HG02973 (cell line): ENCODE measurements around the gene PLAC1.

ENCODE experiments used
- ATAC-seq: cut with Tn5 transposase; IDR thresholded peaks from one replicate; pipeline ENCODE4 v1.9.1; 2021; ENCODE audit warnings: moderate library complexity; ENCODE audit not compliant: unreplicated experiment

PLAC1 gene

DNA sequence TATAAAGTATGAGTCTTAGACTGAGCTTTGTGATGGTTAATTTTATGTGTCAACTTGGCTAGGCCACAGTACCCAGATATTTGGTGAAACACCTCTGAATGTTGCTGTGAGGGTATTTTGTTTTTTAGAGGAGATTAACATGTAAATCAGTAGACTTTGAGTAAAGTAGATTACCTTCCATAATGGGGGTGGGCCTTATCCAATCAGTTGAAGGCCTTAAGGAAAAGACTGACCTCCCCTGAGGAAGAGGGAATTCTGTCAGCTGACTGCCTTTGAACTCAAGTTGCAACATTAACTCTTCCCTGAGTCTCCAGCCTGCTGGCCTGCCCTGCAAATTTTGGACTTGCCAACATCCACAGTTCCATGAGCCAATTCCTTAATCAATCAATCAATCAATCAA, 66.0 kb downstream of the PLAC1 start:
- no peak for ATAC-seq

DNA sequence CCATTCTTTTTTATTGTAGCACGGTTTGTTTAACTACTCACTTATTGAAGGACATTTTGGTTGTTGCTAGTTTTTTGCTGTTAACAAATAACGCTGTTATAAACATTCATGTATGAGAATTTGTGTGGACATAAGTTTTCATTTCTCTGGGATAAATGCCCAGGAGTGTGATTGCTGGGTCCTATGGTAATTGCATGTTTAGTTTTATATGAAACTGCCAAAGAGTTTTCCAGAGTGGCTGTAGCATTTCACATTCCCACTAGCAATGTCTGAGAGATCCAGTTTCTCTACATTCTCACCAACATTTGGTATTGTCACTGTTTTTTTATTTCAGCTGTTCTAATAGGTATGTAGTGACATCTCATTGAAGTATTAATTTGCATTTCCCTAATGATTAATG, 66.8 kb downstream of the PLAC1 start:
- ATAC-seq: no peak

DNA sequence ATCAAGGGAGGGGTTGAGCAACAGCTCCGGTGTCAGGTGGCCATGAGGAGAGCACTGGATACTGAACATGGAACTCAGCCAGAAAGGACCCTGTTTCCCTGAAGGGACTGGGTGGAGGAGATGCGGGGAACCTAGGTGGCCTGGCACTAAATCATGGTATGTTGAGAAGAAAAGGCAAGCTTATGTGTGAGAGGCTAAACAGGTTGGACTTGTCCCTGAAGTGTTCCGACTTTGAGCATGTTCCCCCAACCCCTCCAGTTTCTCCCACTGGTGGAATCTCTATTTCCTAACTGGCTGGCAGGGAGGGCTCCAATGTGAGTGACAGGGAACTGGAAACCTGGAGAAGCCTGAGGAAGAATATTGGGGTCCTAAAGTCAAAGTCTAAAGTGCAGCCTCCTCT, 69.5 kb downstream of the PLAC1 start:
- ATAC-seq: no peak

DNA sequence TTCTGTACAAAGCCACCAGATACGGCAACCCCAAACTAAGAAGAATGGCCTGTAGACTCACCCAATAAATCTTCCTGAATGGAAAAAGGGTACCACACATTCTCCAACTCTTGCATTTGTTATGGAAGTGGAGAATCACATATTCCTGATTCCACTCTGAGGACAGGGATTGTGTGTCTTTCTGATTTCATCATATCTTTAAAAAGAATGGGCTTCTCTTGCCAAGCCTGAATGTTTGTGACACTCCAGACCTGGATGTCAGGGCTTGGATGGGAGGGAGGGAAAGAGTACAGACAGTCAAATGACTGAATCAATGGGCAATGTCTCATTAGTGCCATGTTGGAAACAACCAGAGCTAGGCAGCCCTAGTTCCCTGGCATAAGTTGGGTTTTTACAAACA, 77.4 kb downstream of the PLAC1 start:
- no peak for ATAC-seq

DNA sequence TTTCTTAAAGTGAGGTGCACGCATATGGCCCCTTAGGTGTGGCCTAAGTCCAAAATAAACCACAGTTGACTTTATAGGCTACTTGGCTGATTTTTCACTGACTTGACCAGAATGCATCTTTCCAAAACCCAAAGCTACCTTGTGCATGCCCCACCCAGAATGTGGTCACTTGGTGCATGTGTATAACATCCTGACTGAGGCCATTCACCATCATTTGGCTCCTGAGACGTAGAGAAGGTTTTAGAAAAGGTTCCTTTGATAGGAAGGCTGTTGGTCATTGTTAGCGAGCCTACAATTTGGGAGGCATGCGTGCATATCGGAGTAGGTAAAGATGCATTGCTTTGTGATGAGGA, 84.6 kb downstream of the PLAC1 start:
- no peak for ATAC-seq

- no peak for ATAC-seq
Observed at GRCh38 chrX:134572816-134573682, 85.2 kb downstream of the PLAC1 start.

DNA sequence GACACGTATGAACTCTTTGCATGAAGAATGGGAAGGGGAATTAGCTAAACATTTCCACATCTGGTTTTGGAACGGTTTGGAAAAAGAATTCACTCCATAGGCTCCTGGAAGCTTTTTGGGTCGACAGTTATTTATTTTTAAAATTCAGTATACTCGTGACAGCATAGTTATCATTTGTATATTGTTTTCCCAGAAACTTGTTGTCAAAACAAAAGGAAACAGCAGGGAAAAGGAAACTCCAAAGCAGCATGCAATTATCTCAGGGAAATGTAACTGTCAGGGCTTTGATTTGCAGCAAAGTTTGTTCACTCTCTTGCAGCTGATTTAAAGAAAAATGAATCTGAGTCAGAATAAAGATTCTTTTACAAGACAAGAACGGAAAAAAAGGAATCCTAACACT, 86.5 kb downstream of the PLAC1 start:
- no peak for ATAC-seq

DNA sequence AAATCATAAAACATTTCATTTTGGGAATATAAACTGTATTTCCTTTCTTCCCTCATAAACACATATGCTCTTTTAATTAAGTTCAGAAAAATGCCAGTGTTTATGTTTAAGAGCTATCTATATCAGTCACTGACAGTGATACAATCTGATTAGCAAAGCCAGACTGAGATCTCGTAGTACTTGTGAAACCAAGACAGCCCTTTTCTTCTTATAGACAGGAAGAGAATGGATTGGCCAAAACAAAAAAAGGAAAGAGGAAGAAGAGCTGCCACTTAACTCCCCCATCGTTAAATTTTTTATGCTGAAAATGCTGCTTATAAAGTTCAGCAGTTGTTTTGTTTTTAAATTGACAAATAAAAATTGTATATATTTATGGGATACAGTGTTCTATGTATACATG, 87.4 kb downstream of the PLAC1 start:
- no peak for ATAC-seq

DNA sequence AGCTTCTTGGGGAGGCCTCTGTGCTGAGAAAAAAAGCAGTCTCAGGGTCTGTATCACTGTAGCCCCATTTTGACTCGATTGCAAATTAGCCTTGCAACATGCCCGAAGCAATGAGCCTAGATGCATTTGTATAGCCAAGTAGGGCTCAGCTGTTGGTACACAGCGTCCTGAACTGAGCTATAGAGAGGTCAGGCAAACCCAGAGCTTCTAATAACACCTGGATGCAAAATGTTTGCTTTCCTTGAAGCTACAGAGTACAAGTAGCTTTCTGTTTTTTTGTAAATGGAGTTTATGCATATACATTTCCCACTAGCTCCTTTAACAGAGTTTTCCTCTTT, 87.8 kb downstream of the PLAC1 start:
- no peak for ATAC-seq

DNA sequence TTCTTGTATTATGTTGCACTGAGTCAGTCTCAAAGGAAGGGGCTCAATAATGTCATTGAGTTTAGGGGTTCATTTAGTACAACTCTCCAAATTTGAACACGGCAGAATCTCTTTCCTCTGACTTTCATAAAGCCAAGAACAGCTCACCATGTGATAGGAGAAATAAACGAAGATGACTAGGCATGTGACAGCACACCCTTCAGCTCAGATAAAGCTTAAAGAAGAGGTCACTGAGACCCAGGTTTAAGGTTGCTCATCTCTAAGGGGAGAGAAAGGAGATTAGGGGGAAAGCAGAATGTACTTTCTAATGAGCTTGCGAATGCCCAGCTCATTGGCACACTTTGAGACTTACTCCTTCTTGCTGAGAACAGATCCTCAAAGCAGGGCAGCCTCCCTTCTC, 89.0 kb downstream of the PLAC1 start:
- ATAC-seq: no peak

GRCh38 chrX:134568285-134569016, 89.8 kb downstream of the PLAC1 start:
- no peak for ATAC-seq

GRCh38 chrX:134566506-134566905, 91.8 kb downstream of the PLAC1 start:
- ATAC-seq: no peak

DNA sequence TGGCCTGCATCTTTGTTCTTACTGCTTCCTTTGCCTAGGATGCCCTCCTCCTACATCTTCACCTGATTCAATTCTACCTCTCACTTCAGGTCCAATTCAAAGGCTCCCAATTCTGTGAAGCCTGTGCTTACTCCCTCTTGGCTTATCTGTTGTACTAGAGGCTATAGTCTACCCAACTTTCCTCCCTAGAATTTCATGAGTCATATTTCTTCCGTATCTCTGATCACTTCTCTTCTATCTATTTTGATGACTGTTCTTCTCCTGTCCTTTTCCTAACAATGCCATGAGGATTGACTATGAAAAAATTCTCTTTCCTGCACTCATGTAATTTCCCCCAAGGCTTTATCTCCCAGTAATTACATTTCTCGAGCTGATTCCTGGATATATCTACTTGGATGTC, 96.3 kb downstream of the PLAC1 start:
- ATAC-seq: no peak

GRCh38 chrX:134558133-134558532, 100.1 kb downstream of the PLAC1 start:
- ATAC-seq: no peak

DNA sequence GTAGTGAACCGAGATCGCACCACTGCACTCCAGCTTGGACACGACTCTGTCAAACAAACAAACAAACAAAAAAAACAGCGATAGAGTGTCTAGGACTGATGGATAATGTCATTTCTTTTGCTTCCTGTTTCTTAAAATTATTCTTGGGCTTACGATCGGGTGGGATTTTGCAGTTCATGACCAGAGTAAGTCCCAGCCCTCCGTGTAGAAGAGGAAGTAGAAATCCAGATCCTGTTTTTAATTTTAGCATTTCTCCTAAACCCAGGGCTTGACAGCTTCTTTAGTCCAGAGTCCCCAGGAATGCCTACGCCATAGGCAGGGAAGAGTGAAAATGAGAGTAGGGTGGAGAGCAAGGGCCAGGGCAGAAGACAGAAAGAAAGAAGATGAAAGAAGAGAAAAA, 104.0 kb downstream of the PLAC1 start:
- no peak for ATAC-seq

DNA sequence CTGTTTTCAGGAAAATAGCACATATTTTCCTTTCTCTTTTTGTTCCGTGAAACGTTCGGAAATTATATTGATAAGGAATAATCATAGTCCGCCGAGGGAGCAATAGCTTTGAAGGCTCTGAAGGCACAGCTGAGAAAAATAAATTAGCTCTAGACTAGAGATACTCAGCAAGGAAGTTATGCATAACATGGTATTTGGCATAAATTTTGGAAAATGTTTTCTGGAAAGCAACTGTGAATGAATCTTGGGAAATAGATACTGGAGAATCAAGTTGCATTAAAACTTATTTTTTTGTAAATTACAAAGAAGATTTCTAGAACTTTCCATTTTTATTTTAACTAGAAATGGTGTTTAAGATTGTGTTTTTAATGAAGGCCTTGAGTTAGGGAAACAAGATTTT, 105.9 kb downstream of the PLAC1 start:
- no peak for ATAC-seq

DNA sequence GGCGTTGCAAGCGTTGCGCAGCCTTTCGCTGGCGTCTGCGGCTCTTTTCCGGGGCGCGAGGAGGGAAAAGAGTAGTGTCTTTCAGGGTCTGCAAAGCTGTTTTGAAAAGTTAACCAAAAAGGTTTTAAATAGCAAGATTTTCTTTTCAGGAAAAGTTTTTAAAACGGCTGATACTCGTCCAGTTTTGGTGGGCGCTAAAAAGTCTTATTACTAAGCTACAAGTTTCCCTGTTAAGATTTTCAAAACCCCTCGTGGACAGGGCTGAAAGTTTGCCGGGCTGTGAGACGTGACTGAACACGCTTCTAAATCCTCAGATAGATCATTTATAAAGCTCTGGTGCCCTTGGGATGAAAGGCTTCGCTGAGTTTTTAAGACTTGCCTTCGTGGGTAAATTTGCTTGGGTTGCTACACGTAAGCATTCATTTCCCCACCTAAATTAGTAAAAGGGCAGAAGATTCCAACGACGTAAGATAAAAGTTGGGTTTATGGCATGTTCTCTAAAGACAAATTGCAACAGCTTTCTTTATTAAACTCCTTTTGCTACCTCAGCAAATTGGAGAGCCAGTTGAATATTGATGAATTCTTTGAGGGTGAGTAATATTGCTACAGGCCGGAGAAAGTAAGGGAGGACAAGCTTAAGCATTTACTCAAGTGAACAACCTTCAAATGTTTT, 106.8 kb downstream of the PLAC1 start:
- ATAC-seq: no peak

DNA sequence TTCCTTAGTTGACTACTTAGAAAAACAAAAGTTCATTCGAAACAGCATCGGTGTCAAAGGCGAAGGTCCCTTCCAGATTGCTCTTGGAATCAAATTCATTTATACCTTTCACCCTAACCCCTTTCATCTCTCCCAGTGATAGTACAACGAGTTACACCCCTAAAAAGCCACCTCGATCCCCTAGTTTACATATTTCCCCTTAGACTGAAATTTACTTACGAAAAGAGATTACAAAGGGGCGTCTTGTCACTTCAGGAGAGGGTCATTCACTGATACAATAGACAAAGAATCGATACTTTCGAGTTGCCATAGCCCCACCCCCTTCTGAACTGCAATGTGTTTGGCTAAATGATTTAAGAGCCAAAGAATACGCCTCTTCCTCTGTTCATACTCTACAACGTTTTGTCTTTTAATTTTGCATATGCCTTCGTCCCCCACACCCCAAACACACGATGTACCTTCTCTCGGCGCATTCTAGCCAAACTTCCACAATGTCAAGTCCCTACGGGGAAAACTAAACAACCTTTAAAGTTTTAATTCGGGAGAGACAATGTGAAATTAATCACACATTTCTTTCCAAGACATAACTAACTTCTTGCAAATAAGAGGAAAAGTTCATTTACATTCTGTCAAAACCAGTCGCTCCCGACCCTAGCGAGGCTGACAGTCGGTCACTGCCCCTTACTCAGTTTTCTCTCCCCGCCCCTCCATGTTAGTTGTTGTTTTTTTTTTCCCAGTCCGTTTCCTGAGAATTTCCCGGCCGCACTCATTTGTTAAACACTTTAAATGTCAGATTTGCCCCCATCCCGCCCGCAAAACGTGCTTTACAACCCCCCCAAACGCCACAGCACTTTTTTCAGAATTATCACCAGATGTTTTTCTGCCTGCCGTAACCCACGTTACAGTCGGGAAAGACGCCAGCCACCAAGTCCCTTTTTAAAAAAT, 109.7 kb downstream of the PLAC1 start:
- ATAC-seq: no peak

DNA sequence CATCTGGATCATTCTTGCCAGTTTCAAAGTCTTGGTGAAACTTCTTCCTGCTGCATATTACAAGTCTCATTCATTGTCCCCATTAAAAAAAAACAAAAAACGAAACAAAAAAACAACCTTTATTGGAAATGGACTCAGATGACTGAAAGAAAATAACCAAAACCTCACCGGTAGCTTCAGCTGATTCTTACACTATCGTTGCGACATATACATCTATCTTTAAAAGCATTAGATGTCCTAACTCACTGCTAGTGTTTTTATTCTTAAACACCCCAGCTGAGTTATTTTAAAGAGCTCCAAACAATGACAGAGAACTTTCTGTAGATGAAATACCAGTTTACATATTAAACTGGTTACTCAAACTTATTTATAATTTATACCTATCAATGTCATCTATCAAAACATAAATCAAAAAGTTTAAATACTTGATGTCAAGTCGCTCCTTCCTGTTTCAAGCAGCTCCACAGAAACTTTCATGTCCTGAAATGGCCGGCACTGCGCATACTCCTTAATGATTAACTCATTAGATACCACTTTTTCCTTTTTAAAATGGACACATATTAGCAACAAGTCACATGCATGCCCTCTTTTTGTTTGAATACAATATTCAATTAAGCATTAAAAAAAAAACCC, 111.1 kb downstream of the PLAC1 start:
- ATAC-seq: no peak

DNA sequence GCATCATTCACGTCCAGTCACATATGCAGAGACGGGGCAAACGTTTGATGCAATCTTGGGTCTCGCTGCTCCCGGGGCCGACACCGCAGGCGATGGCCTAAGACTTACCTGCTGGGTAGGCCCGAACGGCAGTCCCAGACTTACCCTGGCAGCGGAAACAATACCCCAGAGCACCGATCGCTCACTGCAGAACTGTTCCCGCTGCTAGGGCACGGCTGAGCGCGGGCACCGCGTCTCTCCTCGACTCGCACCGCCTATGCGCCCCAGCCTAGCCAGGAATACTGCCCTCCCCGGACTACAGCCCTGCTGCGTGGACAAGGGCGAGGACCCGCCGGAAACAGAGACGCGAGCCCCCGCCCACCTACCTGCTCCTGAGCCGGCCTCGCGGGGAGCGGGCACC, 112.1 kb downstream of the PLAC1 start:
- ATAC-seq: no peak

DNA sequence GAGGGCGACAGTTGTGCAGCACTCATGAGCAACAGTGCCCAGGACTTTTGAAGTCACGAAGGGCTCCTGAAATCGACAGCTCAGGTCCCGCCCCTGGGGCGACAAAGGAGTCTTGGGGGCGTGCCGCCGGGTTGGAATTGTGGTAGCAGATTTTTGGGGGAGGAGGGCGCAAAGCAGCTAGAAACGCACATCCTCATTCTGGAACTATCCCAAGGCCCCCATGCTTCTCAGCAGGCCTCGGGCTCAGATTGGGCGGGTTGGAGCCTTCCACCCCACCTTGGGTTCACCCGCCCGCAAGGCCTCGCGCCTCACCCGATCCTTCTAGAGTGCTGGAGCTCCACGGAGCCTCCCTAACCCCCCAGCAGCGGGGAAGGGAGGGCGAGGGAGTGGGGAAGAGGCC, 112.8 kb downstream of the PLAC1 start:
- ATAC-seq: no peak
